ENCODE results near the gene TBC1D5. TPM values are rescaled to one million over a fixed set of nuclear protein-coding genes. Genes with fewer than 3 reads are reported as not detected.

TBC1D5 gene
- total RNA-seq, 3 donors from 2014 or later (not counting 1 experiment from before 2014, with no cell fraction given): 63.8 to 81.9 (median 74.9) TPM

DNA sequence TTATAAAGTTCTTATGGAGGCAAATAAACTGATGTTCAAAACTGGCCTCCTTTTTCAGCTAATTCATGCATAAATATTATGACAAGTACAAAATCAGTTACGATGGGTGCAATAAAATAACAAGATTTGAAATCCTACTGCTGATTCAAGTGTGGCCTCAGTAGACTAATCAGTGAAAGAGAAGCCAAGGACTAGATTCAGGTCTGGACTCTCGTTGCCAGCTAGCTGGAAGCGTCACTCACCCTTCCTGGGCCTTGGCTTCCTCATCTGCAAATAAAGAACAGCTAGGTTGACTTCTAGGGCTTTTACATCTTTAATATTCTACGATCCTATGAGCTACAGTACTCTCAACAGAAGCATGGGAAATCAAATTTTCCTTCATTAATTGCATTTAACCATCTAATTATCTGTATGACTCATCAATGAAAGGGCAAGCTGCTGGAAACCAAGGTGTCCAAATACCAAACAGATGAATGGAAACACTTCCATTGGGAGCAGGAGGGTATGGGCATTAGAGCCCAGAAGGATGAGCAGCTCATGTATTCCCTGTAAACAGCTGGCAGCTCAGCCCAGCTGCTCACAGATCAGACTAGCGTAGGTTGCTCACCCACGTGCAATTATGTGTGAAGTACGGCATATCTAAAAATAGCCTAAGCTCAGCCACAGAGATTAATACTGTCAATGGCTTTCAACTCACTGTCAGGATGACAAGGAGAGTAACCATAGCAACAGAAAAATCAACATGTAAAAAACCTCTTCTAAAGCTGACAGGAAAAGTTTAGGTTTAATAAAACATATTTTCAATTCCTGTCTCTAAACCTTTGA is 562.8 kb downstream of the TBC1D5 start:
- H3K9me3 ChIP-seq (ENCODE audit: control insufficient read depth, insufficient read depth, low read length): no peaks in the 10 kb centered on the region
- peak; percentile 67 to 75 (median 72) for ATAC-seq

DNA sequence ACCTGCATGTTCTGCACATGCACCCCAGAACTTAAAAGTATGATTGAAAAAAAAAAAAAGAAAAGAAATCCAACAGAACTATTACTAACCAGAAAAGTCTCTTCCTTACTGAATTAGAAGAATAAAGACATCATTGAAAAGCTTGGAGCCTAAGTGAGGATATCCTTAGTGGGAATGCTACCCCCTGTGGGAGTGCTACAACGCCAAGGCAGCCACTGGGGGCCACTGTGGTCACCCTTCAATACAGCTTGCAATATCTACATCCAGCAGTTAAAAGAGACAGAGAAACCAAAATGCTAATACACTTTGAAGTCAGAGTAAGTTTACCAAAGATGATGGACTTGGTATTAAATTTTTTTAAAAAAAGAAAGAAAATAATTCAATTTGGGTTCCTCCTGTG is 565.7 kb downstream of the TBC1D5 start:
- intact Hi-C loops (cut with micrococcal nuclease): no loop called here
- 71% methylated on average over 1 of the region's 1 CpG for WGBS (ENCODE audit: insufficient coverage)

More for the DNA sequence above, 562.8 kb downstream of the TBC1D5 start:
- H3K27ac ChIP-seq (ENCODE audit: low read length): no peak overlapping the region
- no peaks in the 10 kb centered on the region for H3K36me3 ChIP-seq (ENCODE audit: control insufficient read depth, insufficient read depth, low read length)
- Mint-ChIP-seq H3K9me3 (no peaks in the 10 kb centered on the region), H3K36me3 (no peaks in the 10 kb centered on the region), H3K27ac (peak overlapping the region in 1 of 2 donors; percentile 36), H3K4me3 (no peak overlapping the region), H3K27me3 (ENCODE audit: low read depth in 2 of 2) (no peaks in the 10 kb centered on the region), H3K4me1 (peaks cover 34 to 35% of the 10 kb centered on the region in 2 donors)
- no peak overlapping the region for H3K4me3 ChIP-seq (ENCODE audit: low read length)
- intact Hi-C loops (cut with micrococcal nuclease): no loop called here
- DNase-seq: peak in 1 of 2 donors; percentile 65
- H3K4me1 ChIP-seq (ENCODE audit: control insufficient read depth, insufficient read depth, low read length): peaks cover 15% of the 10 kb centered on the region
- no peak for TF ChIP-seq CTCF (IDR thresholded peaks at IDR 0.05)
- WGBS (ENCODE audit: insufficient coverage): 65% methylated on average over 7 of the region's 7 CpGs
- H3K27me3 ChIP-seq (ENCODE audit: control insufficient read depth, insufficient read depth, low read length): no peaks in the 10 kb centered on the region

DNA sequence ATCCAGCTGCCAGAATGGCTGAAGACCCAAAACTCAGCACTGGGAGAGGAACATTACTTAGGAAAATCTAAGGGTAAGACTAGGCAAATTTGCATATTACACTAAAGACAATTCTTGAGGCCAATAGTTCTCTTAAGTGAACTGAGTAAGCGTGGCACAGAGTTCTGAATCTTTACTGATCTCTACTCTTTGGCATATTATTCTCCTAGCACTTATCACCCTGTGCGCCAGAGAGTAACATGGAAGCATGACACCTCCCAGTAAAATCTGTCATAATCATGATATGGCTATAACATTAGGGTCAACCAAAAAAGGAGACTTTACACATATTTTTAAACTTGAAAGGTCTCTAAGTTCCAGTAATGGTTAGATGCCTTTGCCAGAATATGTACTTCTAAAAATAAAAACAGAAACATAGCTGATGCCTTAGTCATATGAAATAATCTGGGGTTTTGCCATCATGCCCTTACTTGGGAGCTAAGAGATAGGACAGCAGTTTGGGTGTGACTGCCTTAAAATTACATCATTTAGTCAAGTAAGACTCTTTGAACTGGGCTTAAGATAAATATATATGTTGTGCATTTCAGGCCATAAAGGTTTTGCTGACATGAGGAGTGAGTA is 567.1 kb downstream of the TBC1D5 start:
- ATAC-seq (no peak), DNase-seq (no peak)
- H3K27ac ChIP-seq (ENCODE audit: low read length): no peak overlapping the region
- 100% methylated on average over 2 of the region's 2 CpGs for WGBS (ENCODE audit: insufficient coverage)
- Mint-ChIP-seq H3K27ac (no peak overlapping the region), H3K4me3 (no peak overlapping the region), H3K9me3 (no peaks in the 10 kb centered on the region), H3K36me3 (no peaks in the 10 kb centered on the region), H3K27me3 (ENCODE audit: low read depth in 2 of 2) (no peaks in the 10 kb centered on the region), H3K4me1 (peaks cover 5 to 10% of the 10 kb centered on the region in 2 donors)
- intact Hi-C loops (cut with micrococcal nuclease): no loop called here
- H3K9me3 ChIP-seq (ENCODE audit: control insufficient read depth, insufficient read depth, low read length): no peaks in the 10 kb centered on the region
- no peak overlapping the region for H3K4me3 ChIP-seq (ENCODE audit: low read length)
- no peak for TF ChIP-seq CTCF (IDR thresholded peaks at IDR 0.05)
- no peaks in the 10 kb centered on the region for H3K27me3 ChIP-seq (ENCODE audit: control insufficient read depth, insufficient read depth, low read length)
- no peaks in the 10 kb centered on the region for H3K36me3 ChIP-seq (ENCODE audit: control insufficient read depth, insufficient read depth, low read length)
- peaks cover 6% of the 10 kb centered on the region for H3K4me1 ChIP-seq (ENCODE audit: control insufficient read depth, insufficient read depth, low read length)

More for the DNA sequence above, 565.7 kb downstream of the TBC1D5 start:
- no peak for DNase-seq
- H3K4me1 Mint-ChIP-seq: peaks cover 12 to 17% of the 10 kb centered on the region in 2 donors
- no peak overlapping the region for H3K4me3 Mint-ChIP-seq
- no peaks in the 10 kb centered on the region for H3K36me3 Mint-ChIP-seq
- no peak overlapping the region for H3K27ac ChIP-seq (ENCODE audit: low read length)
- no peak for ATAC-seq
- H3K27me3 Mint-ChIP-seq (ENCODE audit: low read depth in 2 of 2): no peaks in the 10 kb centered on the region
- H3K27me3 ChIP-seq (ENCODE audit: control insufficient read depth, insufficient read depth, low read length): no peaks in the 10 kb centered on the region
- TF ChIP-seq CTCF (IDR thresholded peaks at IDR 0.05): no peak
- no peaks in the 10 kb centered on the region for H3K9me3 ChIP-seq (ENCODE audit: control insufficient read depth, insufficient read depth, low read length)
- H3K9me3 Mint-ChIP-seq: no peaks in the 10 kb centered on the region
- no peak overlapping the region for H3K4me3 ChIP-seq (ENCODE audit: low read length)
- no peaks in the 10 kb centered on the region for H3K36me3 ChIP-seq (ENCODE audit: control insufficient read depth, insufficient read depth, low read length)
- H3K27ac Mint-ChIP-seq: no peak overlapping the region
- peaks cover 9% of the 10 kb centered on the region for H3K4me1 ChIP-seq (ENCODE audit: control insufficient read depth, insufficient read depth, low read length)

All from natural killer cell (primary cell).